Epithelial cell of esophagus (primary cell): ENCODE data around the gene CNTNAP5.

ENCODE experiments used
- DNase-seq: peaks from one replicate; pipeline ENCODE4 v3.0.0; 2010; ENCODE audit warnings: low read depth
- H3K4me3 ChIP-seq: 2 replicates; pipeline ENCODE4 v1.5.1; 2011; ENCODE audit warnings: mild to moderate bottlenecking, low read length, control low read depth
- CTCF ChIP-seq: IDR thresholded peaks from 2 replicates; pipeline ENCODE4 v1.5.1; 2011; ENCODE audit warnings: low read depth, mild to moderate bottlenecking, low read length, control low read depth, inconsistent platforms; ENCODE audit not compliant: insufficient read depth; ENCODE audit errors: missing control alignments

The CNTNAP5 gene

GRCh38 chr2:124683536-124684428, 658.7 kb downstream of the CNTNAP5 start:
- no peak overlapping the region for H3K4me3 ChIP-seq
- DNase-seq: no peak
- no peak for TF ChIP-seq CTCF

DNA sequence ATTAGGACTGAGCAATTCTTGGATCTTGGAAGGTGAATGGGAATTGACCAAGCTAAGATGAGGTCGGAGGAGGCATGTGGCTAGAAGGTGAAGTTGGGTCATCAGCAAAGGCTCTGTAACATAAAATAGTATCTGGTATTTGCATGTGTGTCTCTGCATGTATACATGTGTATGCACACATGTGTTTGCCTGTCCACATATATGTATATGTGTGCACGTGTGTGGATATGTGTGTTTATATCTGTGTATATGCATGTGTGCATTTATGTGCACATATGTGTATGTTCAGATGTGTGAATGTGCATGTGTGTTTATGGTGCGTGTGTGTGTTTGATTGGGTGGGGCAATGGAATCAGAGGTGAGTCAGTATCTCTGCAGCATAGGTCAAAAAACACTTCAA, 664.3 kb downstream of the CNTNAP5 start:
- TF ChIP-seq CTCF: no peak
- no peak overlapping the region for H3K4me3 ChIP-seq
- DNase-seq: no peak

- no peak for TF ChIP-seq CTCF
- H3K4me3 ChIP-seq: no peak overlapping the region
- DNase-seq: no peak
These were observed 667.1 kb downstream of the CNTNAP5 start for GRCh38 chr2:124692216-124692615.

- H3K4me3 ChIP-seq: no peak overlapping the region
- TF ChIP-seq CTCF: no peak
- no peak for DNase-seq
These were observed 667.6 kb downstream of the CNTNAP5 start for GRCh38 chr2:124692707-124693106.

DNA sequence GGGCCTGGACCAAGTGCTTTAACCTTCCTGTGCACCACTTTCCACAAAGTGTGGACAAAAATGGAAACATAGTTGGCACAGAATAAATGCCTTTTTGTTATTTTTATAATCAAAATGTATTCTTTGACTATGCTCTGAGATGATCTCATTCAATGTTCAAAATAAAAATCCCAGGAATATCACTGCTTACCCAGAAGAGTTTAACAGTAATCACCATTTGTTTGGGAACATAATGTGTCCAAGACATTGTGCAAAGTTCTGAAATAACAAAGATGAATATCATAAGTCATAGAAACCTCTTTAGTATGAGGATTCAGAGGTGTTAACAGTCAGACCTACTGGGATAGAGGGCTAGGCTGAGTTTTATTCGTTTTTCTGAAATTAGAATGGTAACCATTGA, 668.1 kb downstream of the CNTNAP5 start:
- DNase-seq: no peak
- no peak overlapping the region for H3K4me3 ChIP-seq
- TF ChIP-seq CTCF: no peak

- TF ChIP-seq CTCF: no peak
- H3K4me3 ChIP-seq: no peak overlapping the region
- no peak for DNase-seq
These were observed 674.0 kb downstream of the CNTNAP5 start for GRCh38 chr2:124698979-124699565.
